Upper lobe of left lung (tissue), 6 donors: Measurements from ENCODE around the gene VPS13C. TPM values are rescaled to one million over a fixed set of nuclear protein-coding genes. Genes with fewer than 3 reads are reported as not detected.

Experiments used
- ATAC-seq, 2 donors: fragments of 200-7000 bp; cut with Tn5 transposase; one replicate each; pipeline ENCODE4 v1.9.1; 2022; ENCODE audit warnings: mild to moderate bottlenecking in 2 of 2, moderate library complexity in 2 of 2; ENCODE audit not compliant: low FRiP score in 2 of 2
- DNase-seq, 2 donors: peaks; one replicate each; pipeline ENCODE4 v3.0.0-alpha.2; 2019 to 2020
- H3K27ac ChIP-seq, 4 donors: fragments of 200-600 bp; sonication (generic); one replicate each; pipeline ENCODE4 v1.5.1; 2016 to 2019
- H3K27me3 ChIP-seq, 4 donors: fragments of 200-600 bp; sonication (generic); one replicate each; pipeline ENCODE4 v1.5.1; 2017 to 2019
- H3K36me3 ChIP-seq, 4 donors: fragments of 200-600 bp; sonication (generic); one replicate each; pipeline ENCODE4 v1.5.1; 2016 to 2019
- H3K4me1 ChIP-seq, 4 donors: fragments of 200-600 bp; sonication (generic); one replicate each; pipeline ENCODE4 v1.5.1; 2018 to 2019
- H3K4me3 ChIP-seq, 4 donors: fragments of 200-600 bp; sonication (generic); one replicate each; pipeline ENCODE4 v1.5.1; 2017 to 2019; ENCODE audit warnings: mild to moderate bottlenecking in 2 of 4, moderate library complexity in 1 of 4
- H3K9me3 ChIP-seq, 4 donors: fragments of 200-600 bp; sonication (generic); one replicate each; pipeline ENCODE4 v1.5.1; 2018 to 2019
- EP300 ChIP-seq, 4 donors: sonication (generic); formaldehyde crosslinking; IDR thresholded peaks; one replicate each; pipeline ENCODE4 v1.5.1; 2017; ENCODE audit warnings: antibody characterized with exemption in 4 of 4, control low read depth in 2 of 4
- POLR2A ChIP-seq, 4 donors: fragments of 450-650 bp; IDR thresholded peaks; one replicate each; pipeline ENCODE4 v1.5.1; 2016 to 2017; ENCODE audit warnings: antibody characterized with exemption in 4 of 4, mild to moderate bottlenecking in 2 of 4
- POLR2AphosphoS5 ChIP-seq, 2 donors: sonication (generic); formaldehyde crosslinking; IDR thresholded peaks; one replicate each; pipeline ENCODE4 v1.5.1; 2017; ENCODE audit warnings: antibody characterized with exemption in 2 of 2
- WGBS, 2 donors: methylation state at CpG; one replicate each; pipeline ENCODE4 v1.1.5; 2017 to 2018; 5-methylcytosine and 5-hydroxymethylcytosine counted together
- total RNA-seq, 6 donors: library from RNA; depleted of rRNA in 4 of 6; stranded (reverse); fragments of >200 nt in 4 of 6; gene quantifications; one replicate each; pipeline versions ENCODE4 v1.1.0 to v1.2.1, GENCODE V29; 2016 to 2021
- TF ChIP-seq, protein P1 (sequence below), 6 experiments: fragments of 450-650 bp in 4 of 6; fragments of 200-600 bp in 2 of 6; sonication (generic) in 2 of 6; IDR thresholded peaks; one replicate each; pipeline ENCODE4 v1.5.1; 2016 to 2019; ENCODE audit warnings: antibody characterized with exemption in 6 of 6
- donor health status: DM: no; HTN: no; CAD: no; lungs with moderate emphysema.
- donor health status: DM: no; HTN: yes; CAD: no; lungs with severe emphysema.

VPS13C gene
- total RNA-seq, 6 donors from 2014 or later: 73.7 to 180 (median 97.4) TPM

DNA sequence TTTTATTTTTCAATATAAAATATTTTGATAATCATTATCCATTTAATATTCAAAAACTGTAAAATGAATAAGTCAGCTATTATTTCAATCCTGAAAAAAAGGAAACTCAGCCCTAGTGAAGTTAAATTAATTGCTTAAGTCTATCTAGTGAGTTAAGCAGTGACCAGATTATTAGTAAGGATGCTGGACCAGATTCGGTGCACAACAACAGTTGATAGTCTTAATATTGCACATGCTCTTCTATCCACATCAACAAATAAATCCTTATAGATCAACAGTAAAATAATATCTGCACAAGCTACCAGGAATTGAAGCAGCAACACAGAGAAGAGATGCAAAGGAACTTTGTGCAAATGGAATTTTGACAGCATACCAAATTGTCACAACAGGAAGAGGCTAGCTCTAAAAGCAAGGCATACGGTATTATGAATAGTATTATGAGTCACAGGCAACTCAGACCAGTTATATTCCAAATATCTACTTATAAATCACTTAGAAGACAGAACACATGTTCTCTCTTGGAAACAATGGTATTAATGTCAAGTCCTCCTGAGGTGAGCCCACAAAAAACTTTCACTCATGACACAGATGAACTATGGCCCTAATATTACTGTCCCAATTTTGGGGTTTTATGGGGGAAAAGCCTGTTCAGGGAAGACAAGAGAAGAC lies 24.9 kb downstream of the VPS13C start:
- WGBS, 2 donors: 53 to 63% methylated on average over 2 of the region's 2 CpGs
- no peak for ATAC-seq
- Histone ChIP-seq H3K9me3 (no peaks in the 10 kb centered on the region), H3K36me3 (peaks cover 0 to 33% (median 4%) of the 10 kb centered on the region in 4 donors), H3K4me3 (no peak overlapping the region), H3K27ac (peak overlapping the region in 1 of 4 donors; percentile 34), H3K27me3 (no peaks in the 10 kb centered on the region), H3K4me1 (peaks cover 0 to 9% (median 6%) of the 10 kb centered on the region in 4 donors)
- DNase-seq: no peak
- TF ChIP-seq, protein P1, sequence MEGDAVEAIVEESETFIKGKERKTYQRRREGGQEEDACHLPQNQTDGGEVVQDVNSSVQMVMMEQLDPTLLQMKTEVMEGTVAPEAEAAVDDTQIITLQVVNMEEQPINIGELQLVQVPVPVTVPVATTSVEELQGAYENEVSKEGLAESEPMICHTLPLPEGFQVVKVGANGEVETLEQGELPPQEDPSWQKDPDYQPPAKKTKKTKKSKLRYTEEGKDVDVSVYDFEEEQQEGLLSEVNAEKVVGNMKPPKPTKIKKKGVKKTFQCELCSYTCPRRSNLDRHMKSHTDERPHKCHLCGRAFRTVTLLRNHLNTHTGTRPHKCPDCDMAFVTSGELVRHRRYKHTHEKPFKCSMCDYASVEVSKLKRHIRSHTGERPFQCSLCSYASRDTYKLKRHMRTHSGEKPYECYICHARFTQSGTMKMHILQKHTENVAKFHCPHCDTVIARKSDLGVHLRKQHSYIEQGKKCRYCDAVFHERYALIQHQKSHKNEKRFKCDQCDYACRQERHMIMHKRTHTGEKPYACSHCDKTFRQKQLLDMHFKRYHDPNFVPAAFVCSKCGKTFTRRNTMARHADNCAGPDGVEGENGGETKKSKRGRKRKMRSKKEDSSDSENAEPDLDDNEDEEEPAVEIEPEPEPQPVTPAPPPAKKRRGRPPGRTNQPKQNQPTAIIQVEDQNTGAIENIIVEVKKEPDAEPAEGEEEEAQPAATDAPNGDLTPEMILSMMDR (IDR thresholded peaks at IDR 0.05): no peak
- TF ChIP-seq EP300 (IDR thresholded peaks at IDR 0.05) (no peak), POLR2A (IDR thresholded peaks at IDR 0.05) (no peak), POLR2AphosphoS5 (IDR thresholded peaks at IDR 0.05) (no peak)

DNA sequence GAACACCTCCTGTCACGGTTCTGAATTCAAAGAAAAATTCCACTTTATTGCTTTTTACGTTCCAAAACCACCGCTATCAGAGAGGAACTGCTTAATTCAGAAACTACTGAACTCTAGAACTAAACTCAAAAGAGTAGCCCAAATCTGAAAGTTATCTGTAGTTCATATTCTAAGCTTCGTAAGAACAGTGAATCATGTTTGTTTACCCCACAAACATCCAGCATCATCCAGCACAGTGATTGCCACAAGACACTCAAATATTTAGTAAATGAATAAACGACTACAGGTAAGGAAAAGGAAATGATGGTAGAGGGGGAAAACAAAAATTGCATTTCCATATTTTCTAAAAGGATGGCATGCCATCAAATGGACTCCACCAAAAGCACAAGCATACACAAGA lies 32.3 kb downstream of the VPS13C start:
- Histone ChIP-seq H3K4me3 (no peak overlapping the region), H3K27me3 (no peaks in the 10 kb centered on the region), H3K27ac (no peak overlapping the region), H3K36me3 (peaks cover 0 to 24% (median 4%) of the 10 kb centered on the region in 4 donors), H3K9me3 (no peaks in the 10 kb centered on the region), H3K4me1 (peaks cover 0 to 6% (median 1%) of the 10 kb centered on the region in 4 donors)
- ATAC-seq (no peak), DNase-seq (no peak)
- WGBS, 2 donors: 85 to 88% methylated on average over 5 of the region's 5 CpGs
- TF ChIP-seq POLR2A (IDR thresholded peaks at IDR 0.05) (no peak), EP300 (IDR thresholded peaks at IDR 0.05) (no peak), POLR2AphosphoS5 (IDR thresholded peaks at IDR 0.05) (no peak)
- TF ChIP-seq, protein P1 (IDR thresholded peaks at IDR 0.05): no peak

DNA sequence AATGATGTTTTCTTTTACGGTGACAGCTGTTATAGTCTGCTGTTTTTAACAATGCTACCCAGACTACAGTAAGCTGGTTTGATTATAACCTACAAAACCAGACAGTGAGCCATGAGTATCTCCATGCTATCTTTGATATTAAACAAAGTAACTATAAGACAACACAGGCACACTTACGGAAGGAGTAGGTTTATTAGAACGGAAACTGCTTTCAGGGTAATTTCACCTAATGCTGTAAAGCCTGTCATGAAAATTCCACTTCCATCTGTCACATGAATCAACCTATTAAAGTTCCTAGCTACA lies 33.0 kb downstream of the VPS13C start:
- Histone ChIP-seq H3K4me3 (no peak overlapping the region), H3K9me3 (no peaks in the 10 kb centered on the region), H3K4me1 (peaks cover 0 to 6% (median 1%) of the 10 kb centered on the region in 4 donors), H3K36me3 (peaks cover 0 to 28% (median 3%) of the 10 kb centered on the region in 4 donors), H3K27me3 (no peaks in the 10 kb centered on the region), H3K27ac (no peak overlapping the region)
- 84 to 88% methylated on average over 3 of the region's 3 CpGs for WGBS, 2 donors
- TF ChIP-seq POLR2A (IDR thresholded peaks at IDR 0.05) (no peak), POLR2AphosphoS5 (IDR thresholded peaks at IDR 0.05) (no peak), EP300 (IDR thresholded peaks at IDR 0.05) (no peak)
- TF ChIP-seq, protein P1 (IDR thresholded peaks at IDR 0.05): no peak
- DNase-seq (no peak), ATAC-seq (no peak)

DNA sequence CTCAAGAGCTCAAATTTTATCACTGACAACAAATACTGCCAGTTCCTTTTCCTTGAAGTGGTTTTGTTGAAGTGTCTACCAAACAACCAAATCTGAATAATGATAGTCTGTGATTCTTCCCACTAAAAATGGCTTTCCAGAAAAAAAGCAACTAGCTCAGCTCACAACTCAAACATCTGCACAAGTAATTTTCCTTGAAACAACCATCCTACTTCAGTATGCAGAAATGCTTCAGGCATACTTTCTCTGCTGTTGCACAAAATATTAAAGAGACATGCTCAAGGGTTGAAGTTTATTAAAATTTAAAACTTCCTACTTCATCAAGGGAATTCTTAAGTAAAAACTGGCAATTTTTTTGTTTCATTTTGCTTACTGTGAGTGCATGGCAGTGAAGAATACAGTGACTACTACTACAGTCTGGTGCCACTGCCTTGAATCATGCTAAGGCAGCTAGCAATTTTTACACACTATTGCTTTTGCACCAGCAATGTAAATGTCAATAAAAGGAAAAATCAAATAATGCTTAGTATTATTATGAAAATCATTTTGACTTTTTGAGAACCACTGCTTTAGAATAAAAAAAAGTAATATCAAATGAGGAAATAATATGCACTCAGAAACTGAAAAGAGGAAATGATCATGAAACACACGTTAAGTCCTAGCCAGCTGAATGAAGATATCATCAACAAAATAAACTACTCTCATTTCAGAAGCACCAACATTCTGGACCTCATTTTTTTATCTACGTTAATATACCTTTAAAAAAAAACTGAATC lies 33.6 kb downstream of the VPS13C start:
- no peaks in the 10 kb centered on the region for H3K27me3 ChIP-seq
- H3K4me3 ChIP-seq: no peak overlapping the region
- no peak overlapping the region for H3K27ac ChIP-seq
- TF ChIP-seq, protein P1 (IDR thresholded peaks at IDR 0.05): no peak
- no peak for TF ChIP-seq POLR2A (IDR thresholded peaks at IDR 0.05)
- no peak for TF ChIP-seq POLR2AphosphoS5 (IDR thresholded peaks at IDR 0.05)
- TF ChIP-seq EP300 (IDR thresholded peaks at IDR 0.05): no peak
- H3K9me3 ChIP-seq: no peaks in the 10 kb centered on the region
- WGBS, 2 donors: 62 to 65% methylated on average over 2 of the region's 2 CpGs
- peaks cover 0 to 6% (median 1%) of the 10 kb centered on the region in 4 donors for H3K4me1 ChIP-seq
- DNase-seq (no peak), ATAC-seq (no peak)
- peaks cover 0 to 27% (median 6%) of the 10 kb centered on the region in 4 donors for H3K36me3 ChIP-seq
